ENCODE results near the gene REG3G.

DNA sequence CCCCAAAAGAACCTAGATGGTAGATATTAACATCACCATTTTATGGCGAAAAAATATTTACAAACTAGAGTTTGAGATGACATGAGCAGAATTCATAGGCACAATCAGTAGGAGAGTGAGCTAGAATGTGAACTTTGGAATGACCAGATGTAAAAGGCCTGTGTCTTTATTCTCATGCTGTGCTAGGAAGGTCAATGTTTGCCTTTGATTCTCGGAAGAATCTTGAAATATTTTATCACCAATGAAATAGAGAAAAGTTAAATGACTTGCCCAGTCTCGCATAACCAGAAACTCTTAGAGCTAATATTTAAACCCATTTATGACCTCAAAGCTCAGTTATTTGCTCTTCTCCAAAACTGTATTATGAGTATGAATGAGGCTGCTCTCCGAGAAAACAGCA lies 9.2 kb upstream of the REG3G start:
- TF ChIP-seq, protein P1, sequence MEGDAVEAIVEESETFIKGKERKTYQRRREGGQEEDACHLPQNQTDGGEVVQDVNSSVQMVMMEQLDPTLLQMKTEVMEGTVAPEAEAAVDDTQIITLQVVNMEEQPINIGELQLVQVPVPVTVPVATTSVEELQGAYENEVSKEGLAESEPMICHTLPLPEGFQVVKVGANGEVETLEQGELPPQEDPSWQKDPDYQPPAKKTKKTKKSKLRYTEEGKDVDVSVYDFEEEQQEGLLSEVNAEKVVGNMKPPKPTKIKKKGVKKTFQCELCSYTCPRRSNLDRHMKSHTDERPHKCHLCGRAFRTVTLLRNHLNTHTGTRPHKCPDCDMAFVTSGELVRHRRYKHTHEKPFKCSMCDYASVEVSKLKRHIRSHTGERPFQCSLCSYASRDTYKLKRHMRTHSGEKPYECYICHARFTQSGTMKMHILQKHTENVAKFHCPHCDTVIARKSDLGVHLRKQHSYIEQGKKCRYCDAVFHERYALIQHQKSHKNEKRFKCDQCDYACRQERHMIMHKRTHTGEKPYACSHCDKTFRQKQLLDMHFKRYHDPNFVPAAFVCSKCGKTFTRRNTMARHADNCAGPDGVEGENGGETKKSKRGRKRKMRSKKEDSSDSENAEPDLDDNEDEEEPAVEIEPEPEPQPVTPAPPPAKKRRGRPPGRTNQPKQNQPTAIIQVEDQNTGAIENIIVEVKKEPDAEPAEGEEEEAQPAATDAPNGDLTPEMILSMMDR (conservative IDR thresholded peaks at IDR 0.05; ENCODE audit: low read length), result no peak
- TF ChIP-seq EZH2phosphoT487 (IDR thresholded peaks at IDR 0.05; ENCODE audit: borderline replicate concordance, low read depth, low read length), result no peak
